Gastrocnemius medialis (tissue), 4 donors: Measurements from ENCODE around the gene TSSK6. TPM values are rescaled to one million over a fixed set of nuclear protein-coding genes. Genes with fewer than 3 reads are reported as not detected.

Experiments
- ATAC-seq, 2 donors: fragments of 150-250 bp; one replicate each; pipeline ENCODE4 v1.9.1; 2016
- DNase-seq, 2 donors: peaks; one replicate each; pipeline ENCODE4 v3.0.0-alpha.2; 2019
- H3K27ac ChIP-seq, 4 donors: fragments of 200-600 bp; sonication (generic); 1 replicate in 1 of 4; 2 replicates in 3 of 4; pipeline ENCODE4 v1.5.1; 2016 to 2018; ENCODE audit warnings: mild to moderate bottlenecking in 2 of 4, moderate library complexity in 1 of 4
- H3K27me3 ChIP-seq, 3 donors: fragments of 200-600 bp; sonication (generic) in 2 of 3; 1 replicate in 1 of 3; 2 replicates in 2 of 3; pipeline versions ENCODE4 v1.5.1 to v1.6.0; 2016 to 2019; ENCODE audit warnings: mild to moderate bottlenecking in 1 of 3, moderate library complexity in 1 of 3
- H3K36me3 ChIP-seq, 2 donors: fragments of 200-600 bp; sonication (generic) in 1 of 2; one replicate each; pipeline ENCODE4 v1.5.1; 2017 to 2018
- H3K4me1 ChIP-seq, 2 donors: fragments of 200-600 bp; sonication (generic) in 1 of 2; one replicate each; pipeline ENCODE4 v1.5.1; 2016 to 2017; ENCODE audit warnings: mild to moderate bottlenecking in 2 of 2
- H3K4me3 ChIP-seq, 4 donors: fragments of 200-600 bp; sonication (generic) in 3 of 4; 1 replicate in 1 of 4; 2 replicates in 3 of 4; pipeline ENCODE4 v1.5.1; 2016 to 2019; ENCODE audit warnings: mild to moderate bottlenecking in 2 of 4
- H3K9me3 ChIP-seq, 3 donors: fragments of 200-600 bp; sonication (generic) in 2 of 3; 1 replicate in 1 of 3; 2 replicates in 2 of 3; pipeline ENCODE4 v1.5.1; 2016 to 2019
- POLR2A ChIP-seq, 2 donors: fragments of 450-650 bp; IDR thresholded peaks; one replicate each; pipeline ENCODE4 v1.6.1; 2017; ENCODE audit warnings: antibody characterized with exemption in 2 of 2, mild to moderate bottlenecking in 2 of 2, moderate library complexity in 2 of 2
- in situ Hi-C, 4 donors: fragments of 200-750 bp; cut with MboI; loops; one replicate each; pipeline versions ENCODE4 v1.15.0 to v1.8.0; 2017; ENCODE audit warnings: low sequenced_read_pairs in 4 of 4
- intact Hi-C: fragments of 100-400 bp; cut with DNase I; formaldehyde crosslinking; loops from one replicate; pipeline ENCODE4 v1.15.1; 2023; ENCODE audit warnings: low total_unique reads
- total RNA-seq, 4 donors: library from RNA; depleted of rRNA; stranded (reverse); fragments of >200 nt; gene quantifications; one replicate each; pipeline versions ENCODE4 v1.1.0 to v1.2.3, GENCODE V29; 2016
- TF ChIP-seq, protein P1 (sequence below), 5 experiments: fragments of 450-650 bp in 3 of 5; fragments of 200-600 bp in 2 of 5; sonication (generic) in 2 of 5; IDR thresholded peaks in 4 of 5; conservative IDR thresholded peaks in 1 of 5; 1 replicate in 4 of 5; 2 replicates in 1 of 5; pipeline ENCODE4 v1.5.1; 2016 to 2019; ENCODE audit warnings: antibody characterized with exemption in 5 of 5, mild to moderate bottlenecking in 3 of 5, moderate library complexity in 3 of 5

Gene TSSK6
- total RNA-seq, 4 donors from 2014 or later: 0.80 to 1.7 TPM; not detected in 2

GRCh38 chr19:19534556-19535265 is 19.4 kb upstream of the TSSK6 start:
- TF ChIP-seq, protein P1, sequence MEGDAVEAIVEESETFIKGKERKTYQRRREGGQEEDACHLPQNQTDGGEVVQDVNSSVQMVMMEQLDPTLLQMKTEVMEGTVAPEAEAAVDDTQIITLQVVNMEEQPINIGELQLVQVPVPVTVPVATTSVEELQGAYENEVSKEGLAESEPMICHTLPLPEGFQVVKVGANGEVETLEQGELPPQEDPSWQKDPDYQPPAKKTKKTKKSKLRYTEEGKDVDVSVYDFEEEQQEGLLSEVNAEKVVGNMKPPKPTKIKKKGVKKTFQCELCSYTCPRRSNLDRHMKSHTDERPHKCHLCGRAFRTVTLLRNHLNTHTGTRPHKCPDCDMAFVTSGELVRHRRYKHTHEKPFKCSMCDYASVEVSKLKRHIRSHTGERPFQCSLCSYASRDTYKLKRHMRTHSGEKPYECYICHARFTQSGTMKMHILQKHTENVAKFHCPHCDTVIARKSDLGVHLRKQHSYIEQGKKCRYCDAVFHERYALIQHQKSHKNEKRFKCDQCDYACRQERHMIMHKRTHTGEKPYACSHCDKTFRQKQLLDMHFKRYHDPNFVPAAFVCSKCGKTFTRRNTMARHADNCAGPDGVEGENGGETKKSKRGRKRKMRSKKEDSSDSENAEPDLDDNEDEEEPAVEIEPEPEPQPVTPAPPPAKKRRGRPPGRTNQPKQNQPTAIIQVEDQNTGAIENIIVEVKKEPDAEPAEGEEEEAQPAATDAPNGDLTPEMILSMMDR (IDR thresholded peaks at IDR 0.05 in 4 of 5, conservative IDR thresholded peaks at IDR 0.05 in 1 of 5): no peak
- TF ChIP-seq POLR2A (IDR thresholded peaks at IDR 0.05): no peak
- no peak for ATAC-seq
- no peaks in the 10 kb centered on the region for H3K9me3 ChIP-seq
- intact Hi-C loops: no loop called here
- H3K36me3 ChIP-seq: no peaks in the 10 kb centered on the region
- no peak overlapping the region for H3K4me3 ChIP-seq
- H3K27me3 ChIP-seq: peaks cover 21 to 26% (median 25%) of the 10 kb centered on the region in 3 donors
- no peak for DNase-seq
- H3K27ac ChIP-seq: no peak overlapping the region
- in situ Hi-C loops: loop anchor here (5.0 to 25.0 kb wide), 5 partner anchors 108 to 428 kb away; partner anchors contain the start of gene GMIP (in 2 of the 4)
- H3K4me1 ChIP-seq: peaks cover 0 to 17% of the 10 kb centered on the region in 2 donors

GRCh38 chr19:19533841-19534240 is 18.5 kb upstream of the TSSK6 start:
- in situ Hi-C loops (loop anchor here (5.0 to 25.0 kb wide), 5 partner anchors 108 to 428 kb away; partner anchors contain the start of gene GMIP (in 2 of the 4)), intact Hi-C loops (loop anchor here (2.0 kb wide), 2 partner anchors 425 to 743 kb away; no protein-coding TSS in a partner anchor)
- TF ChIP-seq, protein P1 (IDR thresholded peaks at IDR 0.05 in 4 of 5, conservative IDR thresholded peaks at IDR 0.05 in 1 of 5): no peak
- TF ChIP-seq POLR2A (IDR thresholded peaks at IDR 0.05): no peak
- Histone ChIP-seq H3K9me3 (no peaks in the 10 kb centered on the region), H3K4me3 (no peak overlapping the region), H3K4me1 (peaks cover 0 to 17% of the 10 kb centered on the region in 2 donors), H3K27ac (no peak overlapping the region), H3K36me3 (no peaks in the 10 kb centered on the region), H3K27me3 (peaks cover 16 to 19% (median 17%) of the 10 kb centered on the region in 3 donors)
- ATAC-seq: no peak
- DNase-seq: no peak

DNA sequence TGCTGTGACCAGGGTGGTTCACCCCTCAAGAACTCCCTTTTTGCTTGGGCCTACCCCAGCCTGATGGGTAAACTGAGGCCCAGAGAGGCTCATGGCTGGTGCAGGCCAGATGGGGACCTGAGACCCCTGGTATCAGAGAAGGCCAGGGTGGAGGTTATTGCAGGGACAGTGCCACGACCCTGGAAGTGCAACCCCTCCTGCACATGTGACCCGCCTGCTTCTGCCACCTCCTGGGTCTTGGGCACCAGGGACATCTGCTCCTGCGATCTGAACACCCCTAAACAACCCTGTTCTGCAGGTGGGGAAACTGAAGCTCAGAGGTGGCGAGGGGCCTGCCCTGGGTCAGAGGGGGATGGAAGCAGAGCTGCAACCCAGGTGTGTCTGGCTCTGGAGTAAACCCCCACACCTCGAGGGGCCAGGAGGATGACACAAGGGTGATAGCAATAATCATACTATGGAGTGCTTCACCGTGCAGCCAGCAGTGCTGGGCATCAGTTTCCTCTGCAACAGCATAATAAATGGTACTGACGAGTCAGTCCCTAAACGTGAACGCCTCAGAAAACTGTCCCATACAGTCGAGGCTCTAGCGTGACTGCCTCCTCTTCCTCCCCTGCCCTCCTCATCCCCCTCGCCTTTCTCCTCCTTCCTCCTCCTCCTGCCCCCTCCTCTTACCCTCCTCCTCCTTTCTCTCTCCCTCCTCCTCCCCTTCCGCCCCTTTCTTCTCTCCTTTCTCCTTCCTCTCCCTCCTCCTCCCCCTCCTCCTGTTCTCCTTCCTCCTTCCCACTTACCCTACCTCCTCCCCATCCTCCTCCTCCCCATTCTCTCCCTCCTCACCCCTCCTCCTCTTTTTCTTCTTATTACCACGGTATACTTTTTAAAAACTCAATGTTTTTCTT is 17.7 kb upstream of the TSSK6 start:
- in situ Hi-C loops (loop anchor here (5.0 to 25.0 kb wide), 5 partner anchors 109 to 429 kb away; partner anchors contain the start of gene GMIP (in 2 of the 4)), intact Hi-C loops (loop anchor here (1.0 to 2.0 kb wide), 3 partner anchors 111 to 744 kb away; no protein-coding TSS in a partner anchor)
- ATAC-seq: no peak

More for the DNA sequence above, 17.7 kb upstream of the TSSK6 start:
- Histone ChIP-seq H3K27me3 (peaks cover 8 to 11% (median 10%) of the 10 kb centered on the region in 3 donors), H3K4me3 (no peak overlapping the region), H3K27ac (no peak overlapping the region), H3K4me1 (peaks cover 0 to 10% of the 10 kb centered on the region in 2 donors), H3K36me3 (peaks cover 0 to 3% of the 10 kb centered on the region in 2 donors), H3K9me3 (no peaks in the 10 kb centered on the region)
- TF ChIP-seq, protein P1 (IDR thresholded peaks at IDR 0.05 in 4 of 5, conservative IDR thresholded peaks at IDR 0.05 in 1 of 5): no peak
- no peak for TF ChIP-seq POLR2A (IDR thresholded peaks at IDR 0.05)
- no peak for DNase-seq
